ENCODE data around the gene INTS11. TPM values are rescaled to one million over a fixed set of nuclear protein-coding genes. Genes with fewer than 3 reads are reported as not detected.

INTS11 gene
- total and polyA plus RNA-seq, 2 of the 13 experiments (the other 11 are each of a cell fraction or from before 2014, with no cell fraction given) = 52.8 to 94.8 TPM

- TF ChIP-seq ZNF205 (CRISPR knock-in tag; IDR thresholded peaks at IDR 0.05) (no peak), ETV5 (CRISPR knock-in tag; IDR thresholded peaks at IDR 0.05; ENCODE audit: borderline replicate concordance) (peak; percentile 76), FOXC1 (CRISPR knock-in tag; IDR thresholded peaks at IDR 0.05; ENCODE audit: borderline replicate concordance) (peak; percentile 50; the same call in 1 of the 2 replicates), GATAD2A (CRISPR knock-in tag; IDR thresholded peaks at IDR 0.05) (peak; percentile 47; the same call in 1 of the 2 replicates), PHF20 (CRISPR knock-in tag; IDR thresholded peaks at IDR 0.05) (peak; percentile 18; the same call in 1 of the 2 replicates), ZSCAN20 (CRISPR knock-in tag; IDR thresholded peaks at IDR 0.05; ENCODE audit: borderline replicate concordance) (no peak), KLF16 (CRISPR knock-in tag; IDR thresholded peaks at IDR 0.05) (no peak), ETV6 (CRISPR knock-in tag; conservative IDR thresholded peaks at IDR 0.05) (no peak), SRY (CRISPR knock-in tag; IDR thresholded peaks at IDR 0.05) (no peak), ZNF572 (CRISPR knock-in tag; IDR thresholded peaks at IDR 0.05) (peak; percentile 45; the same call in 1 of the 2 replicates), ZNF672 (CRISPR knock-in tag; IDR thresholded peaks at IDR 0.05) (no peak), FLYWCH1 (CRISPR knock-in tag; IDR thresholded peaks at IDR 0.05) (no peak), ZNF383 (CRISPR knock-in tag; IDR thresholded peaks at IDR 0.05; ENCODE audit: borderline replicate concordance) (0 out of 2 replicates have a peak, but pooled peaks have one; percentile 45), ZNF251 (CRISPR knock-in tag; IDR thresholded peaks at IDR 0.05) (no peak), ESRRA (CRISPR knock-in tag; IDR thresholded peaks at IDR 0.05; ENCODE audit: low read depth) (peak; percentile 67; the same call in 1 of the 2 replicates), KDM3A (CRISPR knock-in tag; IDR thresholded peaks at IDR 0.05; ENCODE audit: low read depth) (peak; percentile 62; the same call in 1 of the 2 replicates), KMT2A (CRISPR knock-in tag; IDR thresholded peaks at IDR 0.05) (no peak)
- TF ChIP-seq, protein P1, sequence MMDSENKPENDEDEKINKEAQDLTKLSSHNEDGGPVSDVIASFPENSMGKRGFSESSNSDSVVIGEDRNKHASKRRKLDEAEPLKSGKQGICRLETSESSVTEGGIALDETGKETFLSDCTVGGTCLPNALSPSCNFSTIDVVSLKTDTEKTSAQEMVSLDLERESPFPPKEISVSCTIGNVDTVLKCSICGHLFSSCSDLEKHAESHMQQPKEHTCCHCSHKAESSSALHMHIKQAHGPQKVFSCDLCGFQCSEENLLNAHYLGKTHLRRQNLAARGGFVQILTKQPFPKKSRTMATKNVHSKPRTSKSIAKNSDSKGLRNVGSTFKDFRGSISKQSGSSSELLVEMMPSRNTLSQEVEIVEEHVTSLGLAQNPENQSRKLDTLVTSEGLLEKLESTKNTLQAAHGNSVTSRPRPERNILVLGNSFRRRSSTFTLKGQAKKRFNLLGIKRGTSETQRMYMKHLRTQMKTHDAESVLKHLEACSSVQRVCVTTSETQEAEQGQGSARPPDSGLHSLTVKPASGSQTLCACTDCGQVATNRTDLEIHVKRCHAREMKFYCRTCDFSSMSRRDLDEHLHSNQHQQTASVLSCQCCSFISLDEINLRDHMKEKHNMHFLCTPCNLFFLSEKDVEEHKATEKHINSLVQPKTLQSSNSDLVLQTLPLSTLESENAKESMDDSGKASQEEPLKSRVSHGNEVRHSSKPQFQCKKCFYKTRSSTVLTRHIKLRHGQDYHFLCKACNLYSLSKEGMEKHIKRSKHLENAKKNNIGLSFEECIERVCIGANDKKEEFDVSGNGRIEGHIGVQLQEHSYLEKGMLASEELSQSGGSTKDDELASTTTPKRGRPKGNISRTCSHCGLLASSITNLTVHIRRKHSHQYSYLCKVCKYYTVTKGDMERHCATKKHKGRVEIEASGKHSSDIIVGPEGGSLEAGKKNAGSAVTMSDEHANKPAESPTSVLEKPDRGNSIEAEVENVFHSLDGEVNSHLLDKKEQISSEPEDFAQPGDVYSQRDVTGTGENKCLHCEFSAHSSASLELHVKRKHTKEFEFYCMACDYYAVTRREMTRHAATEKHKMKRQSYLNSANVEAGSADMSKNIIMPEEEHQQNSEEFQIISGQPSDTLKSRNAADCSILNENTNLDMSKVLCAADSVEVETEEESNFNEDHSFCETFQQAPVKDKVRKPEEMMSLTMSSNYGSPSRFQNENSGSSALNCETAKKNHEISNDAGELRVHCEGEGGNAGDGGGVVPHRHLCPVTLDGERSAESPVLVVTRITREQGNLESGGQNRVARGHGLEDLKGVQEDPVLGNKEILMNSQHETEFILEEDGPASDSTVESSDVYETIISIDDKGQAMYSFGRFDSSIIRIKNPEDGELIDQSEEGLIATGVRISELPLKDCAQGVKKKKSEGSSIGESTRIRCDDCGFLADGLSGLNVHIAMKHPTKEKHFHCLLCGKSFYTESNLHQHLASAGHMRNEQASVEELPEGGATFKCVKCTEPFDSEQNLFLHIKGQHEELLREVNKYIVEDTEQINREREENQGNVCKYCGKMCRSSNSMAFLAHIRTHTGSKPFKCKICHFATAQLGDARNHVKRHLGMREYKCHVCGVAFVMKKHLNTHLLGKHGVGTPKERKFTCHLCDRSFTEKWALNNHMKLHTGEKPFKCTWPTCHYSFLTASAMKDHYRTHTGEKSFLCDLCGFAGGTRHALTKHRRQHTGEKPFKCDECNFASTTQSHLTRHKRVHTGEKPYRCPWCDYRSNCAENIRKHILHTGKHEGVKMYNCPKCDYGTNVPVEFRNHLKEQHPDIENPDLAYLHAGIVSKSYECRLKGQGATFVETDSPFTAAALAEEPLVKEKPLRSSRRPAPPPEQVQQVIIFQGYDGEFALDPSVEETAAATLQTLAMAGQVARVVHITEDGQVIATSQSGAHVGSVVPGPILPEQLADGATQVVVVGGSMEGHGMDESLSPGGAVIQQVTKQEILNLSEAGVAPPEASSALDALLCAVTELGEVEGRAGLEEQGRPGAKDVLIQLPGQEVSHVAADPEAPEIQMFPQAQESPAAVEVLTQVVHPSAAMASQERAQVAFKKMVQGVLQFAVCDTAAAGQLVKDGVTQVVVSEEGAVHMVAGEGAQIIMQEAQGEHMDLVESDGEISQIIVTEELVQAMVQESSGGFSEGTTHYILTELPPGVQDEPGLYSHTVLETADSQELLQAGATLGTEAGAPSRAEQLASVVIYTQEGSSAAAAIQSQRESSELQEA (CRISPR knock-in tag; IDR thresholded peaks at IDR 0.05; ENCODE audit: not compliant biosample characterization) = peak; percentile 37
- TF ChIP-seq, protein P2, sequence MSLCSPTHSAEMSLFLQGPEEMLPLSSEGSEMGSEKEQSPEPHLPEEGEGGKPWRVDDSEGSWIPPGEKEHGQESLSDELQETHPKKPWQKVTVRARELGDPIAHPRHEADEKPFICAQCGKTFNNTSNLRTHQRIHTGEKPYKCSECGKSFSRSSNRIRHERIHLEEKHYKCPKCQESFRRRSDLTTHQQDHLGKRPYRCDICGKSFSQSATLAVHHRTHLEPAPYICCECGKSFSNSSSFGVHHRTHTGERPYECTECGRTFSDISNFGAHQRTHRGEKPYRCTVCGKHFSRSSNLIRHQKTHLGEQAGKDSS (CRISPR knock-in tag; IDR thresholded peaks at IDR 0.05; ENCODE audit: borderline replicate concordance, low read depth) = peak; percentile 65; the same call in 1 of the 2 replicates
- TF ChIP-seq, protein P3, sequence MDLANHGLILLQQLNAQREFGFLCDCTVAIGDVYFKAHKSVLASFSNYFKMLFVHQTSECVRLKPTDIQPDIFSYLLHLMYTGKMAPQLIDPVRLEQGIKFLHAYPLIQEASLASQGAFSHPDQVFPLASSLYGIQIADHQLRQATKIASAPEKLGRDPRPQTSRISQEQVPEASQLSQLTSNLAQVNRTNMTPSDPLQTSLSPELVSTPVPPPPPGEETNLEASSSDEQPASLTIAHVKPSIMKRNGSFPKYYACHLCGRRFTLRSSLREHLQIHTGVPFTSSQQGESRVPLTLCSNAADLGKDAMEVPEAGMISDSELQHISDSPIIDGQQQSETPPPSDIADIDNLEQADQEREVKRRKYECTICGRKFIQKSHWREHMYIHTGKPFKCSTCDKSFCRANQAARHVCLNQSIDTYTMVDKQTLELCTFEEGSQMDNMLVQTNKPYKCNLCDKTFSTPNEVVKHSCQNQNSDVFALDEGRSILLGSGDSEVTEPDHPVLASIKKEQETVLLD (CRISPR knock-in tag; IDR thresholded peaks at IDR 0.05; ENCODE audit: low read depth) = no peak
Measured at GRCh38 chr1:1287288-1288110, 37.0 kb downstream of the INTS11 start (continued).
